CD4-positive, alpha-beta T cell treated with Interleukin-17A for 1 hour (primary cell): Measurements from ENCODE around the gene ADAMTS3.

Source experiments
- DNase-seq: peaks from one replicate; pipeline ENCODE4 v3.0.0-alpha.2; 2020

ADAMTS3 gene

GRCh38 chr4:72330381-72330780, 238.6 kb downstream of the ADAMTS3 start:
- no peak for DNase-seq

GRCh38 chr4:72326692-72327632, 242.1 kb downstream of the ADAMTS3 start:
- DNase-seq, result peak; percentile 6

DNA sequence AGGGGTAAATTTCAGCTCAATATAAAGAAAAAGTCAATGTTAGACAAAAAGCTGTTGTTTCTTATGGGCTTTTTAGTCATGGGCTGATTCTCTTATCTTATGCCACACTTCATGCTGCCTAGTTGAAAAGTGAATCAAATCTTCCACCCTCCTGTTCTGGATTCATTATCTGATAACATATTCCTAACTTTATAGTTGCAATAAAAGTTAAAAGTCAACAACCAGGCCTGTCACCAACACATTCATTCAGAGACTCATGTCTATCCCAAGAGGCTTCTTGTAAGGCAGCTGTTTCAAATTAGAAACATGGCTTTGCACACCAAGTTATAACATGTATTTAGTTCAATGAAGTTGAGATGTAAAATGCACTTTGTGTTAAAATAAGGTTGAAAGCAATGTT, 243.8 kb downstream of the ADAMTS3 start:
- no peak for DNase-seq

GRCh38 chr4:72323227-72323626, 245.8 kb downstream of the ADAMTS3 start:
- no peak for DNase-seq

DNA sequence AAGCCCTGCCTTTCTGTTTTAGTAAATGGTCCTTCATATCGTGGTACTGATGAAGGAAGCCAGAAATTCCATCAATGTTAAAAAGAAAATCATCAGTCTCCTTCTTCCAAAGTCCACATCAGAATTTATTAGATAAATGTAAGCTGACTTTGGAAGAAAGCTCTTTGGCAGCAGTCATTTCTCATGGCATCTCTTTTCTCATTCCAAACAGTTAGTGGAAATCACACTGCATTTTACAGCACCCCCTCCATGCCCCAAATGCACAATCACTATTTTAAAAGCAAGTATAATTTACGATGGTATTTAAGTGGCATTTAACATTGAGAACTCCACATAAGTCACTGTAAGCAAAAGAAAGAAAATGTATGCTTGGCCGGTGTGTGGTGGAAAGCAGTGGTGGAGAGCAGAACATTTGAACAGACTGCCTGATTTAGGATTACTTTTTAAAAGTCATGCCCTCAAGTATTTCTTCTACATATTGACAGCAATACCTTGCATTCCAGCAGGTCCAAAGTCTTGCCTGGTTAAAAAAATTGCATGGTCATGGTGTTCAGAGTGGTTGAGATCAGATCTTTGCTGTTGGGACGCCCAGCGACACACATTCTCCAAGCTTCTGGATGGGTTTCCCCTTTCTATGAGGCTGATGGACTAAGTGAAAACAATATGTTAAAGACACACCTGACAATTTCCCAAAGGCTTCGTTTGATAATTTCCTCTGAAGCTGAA, 248.6 kb downstream of the ADAMTS3 start:
- no peak for DNase-seq

GRCh38 chr4:72319601-72320021, 249.4 kb downstream of the ADAMTS3 start:
- DNase-seq, result no peak

DNA sequence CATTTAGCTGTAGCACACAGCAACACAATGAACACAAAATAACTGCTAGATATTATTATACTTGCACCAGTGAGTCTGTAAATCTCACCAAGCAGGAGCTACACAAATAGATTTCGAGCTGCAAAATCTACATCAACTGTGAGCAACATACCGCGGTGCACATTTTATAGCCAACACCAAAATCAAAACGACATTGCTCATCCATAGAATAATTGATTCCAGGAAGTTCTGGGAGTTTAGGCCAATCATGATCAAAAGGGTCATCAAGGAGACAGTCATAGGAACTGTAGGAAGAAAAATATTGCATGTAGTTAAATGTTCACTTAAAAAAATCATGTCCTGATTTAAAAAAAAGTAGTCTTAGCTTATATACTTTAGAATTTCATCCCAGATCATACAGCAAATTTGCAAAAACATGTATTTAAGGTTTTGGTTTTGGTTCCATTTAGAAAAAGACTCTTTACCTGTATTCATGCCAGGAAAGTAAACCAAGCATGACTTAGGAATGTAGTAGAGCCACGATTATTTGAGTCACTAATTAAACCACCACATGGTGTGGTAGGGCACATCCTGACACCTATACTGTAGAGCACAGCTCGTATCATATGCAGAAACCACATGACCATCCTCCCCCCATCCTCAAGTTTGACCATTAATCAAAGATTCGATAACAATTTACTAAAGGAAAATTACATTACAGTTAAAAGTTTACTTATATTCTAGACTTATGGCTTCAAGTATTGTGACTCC, 250.4 kb downstream of the ADAMTS3 start:
- no peak for DNase-seq

DNA sequence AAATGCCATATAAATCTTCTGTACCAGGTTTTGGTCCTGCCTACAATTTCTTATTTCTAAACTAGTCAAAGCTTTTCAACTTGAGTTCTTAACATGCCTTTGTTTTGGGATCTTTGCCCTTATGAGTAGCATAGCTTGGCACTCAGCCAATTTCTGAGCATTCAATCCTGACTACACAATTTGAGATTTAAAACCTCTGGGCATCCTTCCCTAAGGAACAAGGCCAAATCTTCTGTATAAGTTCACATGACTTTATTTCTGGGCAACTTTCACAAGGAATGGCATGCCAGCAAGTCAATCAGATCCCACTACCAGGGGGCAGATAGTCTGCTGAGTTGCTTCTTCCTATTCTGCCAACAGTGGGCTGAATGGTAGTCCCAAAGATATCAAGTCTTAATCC, 254.2 kb downstream of the ADAMTS3 start:
- DNase-seq, result no peak

DNA sequence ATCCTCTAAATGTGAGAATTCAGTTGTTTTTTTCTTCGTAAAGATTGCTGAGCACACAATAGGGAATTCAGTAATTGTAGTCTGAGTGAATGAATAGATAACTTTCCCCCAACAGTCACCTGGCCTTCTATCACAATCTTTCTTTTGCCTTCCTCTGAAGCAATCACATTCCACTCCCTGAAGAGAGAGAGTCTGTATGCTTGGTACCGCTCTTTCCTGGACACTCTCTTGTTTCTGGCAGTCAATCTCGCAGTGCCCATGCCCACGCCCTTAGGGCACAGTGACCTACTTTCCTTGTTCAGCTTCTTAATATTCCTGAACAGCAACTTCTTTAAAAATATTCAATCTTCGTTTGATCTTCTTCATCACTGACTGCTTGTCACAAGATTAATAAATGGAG, 255.9 kb downstream of the ADAMTS3 start:
- DNase-seq, result no peak

DNA sequence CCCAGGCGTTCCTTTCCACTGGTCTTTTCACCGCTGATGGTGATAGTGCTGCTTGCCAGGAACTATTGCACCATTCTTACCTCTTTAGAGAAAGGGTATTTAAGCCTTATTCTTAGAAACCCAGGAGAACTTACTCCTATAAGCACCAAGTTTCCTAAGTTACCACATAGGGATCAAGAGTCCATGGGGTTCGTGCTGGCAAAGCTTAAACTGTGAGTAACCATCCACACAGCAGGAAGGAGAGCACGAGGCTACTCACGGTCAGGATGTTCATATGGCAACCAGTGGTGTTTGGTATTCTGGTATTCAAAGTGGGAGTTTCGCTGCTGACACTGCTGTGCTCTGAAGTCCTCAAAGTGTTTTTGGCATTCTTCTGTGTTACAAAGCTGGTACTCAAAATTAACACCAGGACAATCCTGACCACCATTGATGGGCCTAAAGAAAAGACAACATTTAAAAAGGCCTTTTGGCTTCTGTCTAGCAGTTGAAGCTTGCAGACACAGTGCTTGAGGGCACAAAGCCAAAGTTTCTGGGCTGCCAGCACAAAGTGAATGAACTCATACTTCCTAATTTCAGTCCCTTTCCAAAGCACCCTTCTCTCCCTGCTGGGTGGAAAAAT, 256.9 kb downstream of the ADAMTS3 start:
- DNase-seq, result no peak

GRCh38 chr4:72311291-72311690, 257.7 kb downstream of the ADAMTS3 start:
- no peak for DNase-seq

DNA sequence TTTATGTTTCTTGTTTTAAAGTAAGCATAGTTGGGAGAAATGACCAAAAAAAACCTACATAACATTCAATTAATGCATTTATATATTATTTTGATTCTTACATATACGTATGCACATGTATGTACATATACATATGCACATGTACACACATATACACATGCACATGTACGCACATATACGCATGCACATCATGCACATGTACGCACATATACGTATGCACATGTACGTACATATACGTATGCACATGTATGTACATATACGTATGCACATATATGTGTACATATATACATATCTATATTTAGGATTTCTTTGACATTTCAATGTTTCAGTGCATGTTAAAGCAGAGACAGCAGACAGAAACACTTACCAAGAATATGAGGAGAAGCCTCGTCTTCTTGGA, 263.4 kb downstream of the ADAMTS3 start:
- DNase-seq, result no peak

DNA sequence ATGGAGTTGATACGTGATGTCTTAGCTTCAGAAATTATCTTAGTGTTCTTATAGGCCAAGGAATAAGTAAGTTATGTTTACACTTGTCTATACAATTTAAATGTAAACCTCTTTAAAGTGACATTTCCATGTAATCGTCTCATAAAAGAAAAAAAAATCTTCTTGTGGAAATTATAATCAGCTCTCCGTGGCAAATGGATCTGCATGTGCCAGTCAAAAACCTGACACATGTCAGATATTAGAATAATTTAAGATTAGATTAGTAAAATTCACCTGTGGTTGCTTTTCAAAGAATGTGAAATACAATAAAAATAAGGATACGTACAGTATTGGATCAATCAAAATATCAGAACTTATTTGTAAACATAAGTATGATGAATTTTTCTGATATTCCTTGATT, 263.9 kb downstream of the ADAMTS3 start:
- DNase-seq, result no peak

- peak; percentile 50 for DNase-seq
Observed at GRCh38 chr4:72302981-72303704, 265.9 kb downstream of the ADAMTS3 start.

DNA sequence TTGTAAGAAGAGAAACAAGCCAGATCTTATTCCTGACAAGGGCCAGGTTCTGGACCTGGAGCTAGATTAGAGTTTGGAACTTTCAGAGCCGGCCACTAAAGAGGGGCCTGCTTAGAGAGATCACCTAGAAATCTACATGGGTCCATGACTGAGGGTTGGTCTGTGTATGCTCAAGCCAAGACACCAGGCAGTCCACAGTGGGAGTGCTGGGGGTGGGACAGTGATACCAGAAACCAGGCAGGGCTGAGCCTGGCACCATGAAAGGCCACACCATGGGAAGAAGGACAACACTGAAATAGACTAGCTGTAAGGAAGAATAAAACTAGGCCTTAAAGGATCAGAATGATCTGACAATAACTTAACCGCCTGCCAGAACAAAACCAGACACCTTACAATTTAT, 267.3 kb downstream of the ADAMTS3 start:
- no peak for DNase-seq

- no peak for DNase-seq
Observed at GRCh38 chr4:72300126-72300525, 268.9 kb downstream of the ADAMTS3 start.

- DNase-seq, result peak; percentile 7
Observed at GRCh38 chr4:72295966-72296557, 273.0 kb downstream of the ADAMTS3 start.

- no peak for DNase-seq
Observed at GRCh38 chr4:72290737-72291136, 278.3 kb downstream of the ADAMTS3 start.

DNA sequence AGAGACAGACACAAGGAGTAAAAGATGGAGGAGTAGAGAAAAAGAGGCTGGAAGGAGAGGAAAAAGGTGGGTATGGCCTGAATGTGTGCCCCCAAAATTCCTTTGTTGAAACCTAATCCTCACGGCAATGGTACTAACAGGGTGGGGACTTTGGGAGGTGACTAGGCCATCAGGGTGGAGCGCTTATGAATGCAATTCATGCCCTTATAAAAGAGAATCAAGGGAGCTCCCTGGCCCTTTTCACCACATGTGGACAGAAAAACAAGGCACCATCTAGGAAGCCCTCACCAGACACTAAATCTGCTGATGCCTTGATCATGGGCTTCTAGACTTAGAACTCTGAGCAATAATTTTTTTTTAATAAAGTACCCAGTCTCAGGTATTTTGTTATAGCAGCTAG, 282.1 kb downstream of the ADAMTS3 start:
- no peak for DNase-seq

DNA sequence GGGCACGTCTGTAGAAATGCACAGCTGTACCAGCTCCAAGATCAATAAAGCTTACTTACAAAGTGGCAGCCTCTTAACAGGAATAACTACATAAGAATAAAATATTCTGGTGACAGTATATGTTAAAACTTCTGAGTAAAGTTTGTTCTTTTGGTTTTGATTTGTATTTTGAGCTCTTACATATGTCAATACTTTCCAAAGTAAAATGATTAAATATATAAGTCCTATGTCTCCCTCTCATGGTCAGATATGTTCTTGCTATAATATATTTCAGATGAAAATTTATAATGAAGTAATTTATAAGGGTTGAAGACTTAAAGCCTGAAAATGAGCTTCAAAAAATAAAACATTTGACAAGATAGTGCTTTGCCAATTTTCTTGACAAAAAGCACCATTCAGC, 282.8 kb downstream of the ADAMTS3 start:
- DNase-seq, result no peak

GRCh38 chr4:72283357-72283756, 285.7 kb downstream of the ADAMTS3 start:
- no peak for DNase-seq

GRCh38 chr4:72280252-72280651, 288.8 kb downstream of the ADAMTS3 start:
- DNase-seq, result no peak
